LNCAP (cell line): ENCODE measurements around the gene LRRC72.

Experiments
- CTCF ChIP-seq: fragments of 450-650 bp; IDR thresholded peaks from 2 replicates; pipeline ENCODE4 v1.5.1; 2017; ENCODE audit warnings: mild to moderate bottlenecking

LRRC72 gene

DNA sequence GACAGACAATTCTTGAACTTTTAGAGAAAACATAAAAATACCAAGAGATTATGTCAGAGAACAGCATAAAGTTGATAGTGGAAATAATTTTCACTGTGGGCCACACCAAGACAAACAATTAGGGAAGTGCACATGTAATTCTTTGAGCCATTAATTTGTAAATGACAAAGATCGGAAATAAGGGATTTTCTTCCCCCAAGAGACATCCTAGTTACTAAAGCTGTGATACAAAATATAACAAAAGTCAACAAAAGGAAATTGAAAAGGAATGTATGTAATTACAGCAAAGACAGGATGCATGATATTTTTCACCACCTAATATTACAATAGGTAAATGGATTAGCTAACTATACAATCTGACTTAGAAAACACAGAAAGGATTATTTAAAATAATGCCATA lies 12.4 kb upstream of the LRRC72 start:
- no peak for TF ChIP-seq CTCF

GRCh38 chr7:16514729-16515128 lies 11.9 kb upstream of the LRRC72 start:
- TF ChIP-seq CTCF, result no peak

DNA sequence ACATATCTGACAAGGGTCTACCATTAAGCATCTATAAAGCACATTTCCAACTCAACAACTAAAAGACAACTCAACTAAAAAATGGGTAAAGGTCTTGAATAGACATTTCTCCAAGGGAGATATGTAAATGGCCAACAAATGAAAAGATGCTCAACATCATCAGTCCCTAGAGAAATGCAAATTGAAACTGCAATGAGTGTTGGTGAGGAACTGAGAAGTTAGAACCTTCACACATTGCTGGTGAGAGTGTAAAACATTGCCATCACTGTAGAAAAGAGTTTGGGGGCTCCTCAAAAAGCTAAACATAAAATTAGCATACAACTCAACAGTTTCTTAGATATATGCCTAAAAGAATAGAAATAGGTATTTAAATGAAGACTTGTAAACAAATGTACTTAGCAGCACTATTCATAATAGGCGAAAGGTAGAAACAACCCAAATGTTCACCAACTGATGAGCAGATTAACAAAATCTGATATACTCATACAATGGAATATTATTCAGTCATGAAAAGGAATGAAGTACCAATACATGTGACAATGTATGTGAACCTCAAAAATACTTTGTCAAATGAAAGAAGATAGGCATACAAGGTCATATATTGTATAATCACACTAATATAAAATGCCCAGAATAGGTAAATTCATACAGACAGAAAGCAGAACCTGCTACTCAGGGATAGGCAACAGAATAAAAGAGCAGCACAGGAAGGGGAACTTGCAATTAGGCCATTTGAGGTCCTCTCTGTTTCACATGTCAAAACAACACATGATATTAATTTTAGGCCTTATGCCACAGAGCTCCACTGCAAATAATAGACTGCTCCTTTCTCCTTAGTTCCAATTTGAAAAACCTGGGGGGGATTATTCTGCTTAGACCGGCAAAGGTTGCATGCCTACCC lies 10.6 kb upstream of the LRRC72 start:
- no peak for TF ChIP-seq CTCF

DNA sequence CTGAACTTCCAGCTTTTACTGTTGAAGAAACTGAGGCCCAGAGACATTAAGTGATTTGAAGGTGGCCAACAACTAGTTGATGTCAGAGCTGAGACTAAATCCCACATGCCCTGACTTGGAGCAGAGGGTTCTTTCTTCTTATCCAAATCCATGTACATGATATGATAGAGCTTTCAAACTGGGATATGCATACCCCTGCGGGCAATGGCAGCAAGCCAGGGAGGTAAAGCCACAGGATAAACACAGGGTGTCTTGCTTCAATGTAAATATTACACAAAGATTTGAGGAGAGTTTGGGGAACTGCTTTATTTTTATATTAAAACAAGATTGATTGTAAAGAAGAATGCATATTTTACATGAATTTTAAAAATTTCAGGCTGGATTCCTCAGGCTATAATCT lies 2.3 kb upstream of the LRRC72 start:
- TF ChIP-seq CTCF, result no peak

GRCh38 chr7:16528520-16528919 lies 1.9 kb downstream of the LRRC72 start:
- TF ChIP-seq CTCF, result no peak

DNA sequence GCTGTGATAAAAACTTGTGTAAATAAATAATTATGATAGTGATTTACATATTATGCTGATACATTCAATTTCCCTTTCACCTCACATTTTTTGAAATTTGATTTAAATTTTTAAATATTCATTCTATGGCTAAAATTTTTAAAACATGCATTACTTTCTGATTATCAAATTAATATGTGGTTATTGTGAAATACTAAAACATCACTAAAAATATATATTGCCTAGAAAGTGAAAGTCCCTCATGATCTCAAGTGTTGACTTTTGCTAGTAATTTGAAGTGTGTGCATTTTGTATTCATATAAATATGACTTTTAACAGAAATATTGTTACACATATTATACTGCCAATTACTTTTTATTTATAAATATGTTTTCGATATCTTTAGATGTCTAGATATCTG lies 3.1 kb downstream of the LRRC72 start:
- TF ChIP-seq CTCF, result no peak

GRCh38 chr7:16531707-16532106 lies 5.1 kb downstream of the LRRC72 start:
- TF ChIP-seq CTCF, result no peak
